ENCODE results near the gene RAD50.
"Not testable (repeated sequence)": the region's sequence is repeated elsewhere in the genome, so short reads cannot be mapped to it uniquely, and the experiment has no call there.

DNA sequence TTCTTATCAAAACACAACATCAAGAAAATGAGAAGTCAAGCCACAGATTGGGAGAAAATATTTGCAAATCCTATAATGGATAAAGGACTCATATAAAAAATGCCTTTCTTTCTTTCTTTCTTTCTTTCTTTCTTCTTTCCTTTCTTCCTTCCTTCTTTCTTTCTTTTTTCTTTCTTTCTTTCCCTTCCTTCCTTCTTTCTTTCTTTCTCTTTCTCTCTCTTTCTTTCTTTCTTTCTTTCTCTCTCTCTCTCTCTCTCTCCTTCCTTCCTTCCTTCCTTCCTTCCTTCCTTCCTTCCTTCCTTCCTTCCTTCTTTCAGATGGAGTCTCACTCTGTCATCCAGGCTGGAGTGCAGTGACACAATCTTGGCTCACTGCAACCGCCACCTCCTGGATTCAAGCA, 34.7 kb upstream of the RAD50 start:
- not testable (repeated sequence) for TF ChIP-seq POLR2A (IDR thresholded peaks at IDR 0.05; ENCODE audit: low read depth, low read length); SMC3 (IDR thresholded peaks at IDR 0.05; ENCODE audit: low read depth, low read length); MXI1 (IDR thresholded peaks at IDR 0.05; ENCODE audit: borderline replicate concordance, low read depth, low read length); MAFK (IDR thresholded peaks at IDR 0.05; ENCODE audit: low read depth, low read length)
- TF ChIP-seq, protein P1, sequence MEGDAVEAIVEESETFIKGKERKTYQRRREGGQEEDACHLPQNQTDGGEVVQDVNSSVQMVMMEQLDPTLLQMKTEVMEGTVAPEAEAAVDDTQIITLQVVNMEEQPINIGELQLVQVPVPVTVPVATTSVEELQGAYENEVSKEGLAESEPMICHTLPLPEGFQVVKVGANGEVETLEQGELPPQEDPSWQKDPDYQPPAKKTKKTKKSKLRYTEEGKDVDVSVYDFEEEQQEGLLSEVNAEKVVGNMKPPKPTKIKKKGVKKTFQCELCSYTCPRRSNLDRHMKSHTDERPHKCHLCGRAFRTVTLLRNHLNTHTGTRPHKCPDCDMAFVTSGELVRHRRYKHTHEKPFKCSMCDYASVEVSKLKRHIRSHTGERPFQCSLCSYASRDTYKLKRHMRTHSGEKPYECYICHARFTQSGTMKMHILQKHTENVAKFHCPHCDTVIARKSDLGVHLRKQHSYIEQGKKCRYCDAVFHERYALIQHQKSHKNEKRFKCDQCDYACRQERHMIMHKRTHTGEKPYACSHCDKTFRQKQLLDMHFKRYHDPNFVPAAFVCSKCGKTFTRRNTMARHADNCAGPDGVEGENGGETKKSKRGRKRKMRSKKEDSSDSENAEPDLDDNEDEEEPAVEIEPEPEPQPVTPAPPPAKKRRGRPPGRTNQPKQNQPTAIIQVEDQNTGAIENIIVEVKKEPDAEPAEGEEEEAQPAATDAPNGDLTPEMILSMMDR (conservative IDR thresholded peaks at IDR 0.05; ENCODE audit: low read depth, low read length) = not testable (repeated sequence)

Data from IMR-90 (cell line).